Large intestine (tissue), 3 donors: ENCODE results near the gene LHFPL5. TPM values are rescaled to one million over a fixed set of nuclear protein-coding genes. Genes with fewer than 3 reads are reported as not detected.

ENCODE experiments used
- DNase-seq, 2 donors: peaks; one replicate each; pipeline versions ENCODE4 v3.0.0 to v3.0.0-alpha.2; 2013
- H3K27ac ChIP-seq: one replicate; pipeline ENCODE4 v1.5.1; 2013; ENCODE audit warnings: low read length
- H3K27me3 ChIP-seq: 2 replicates; pipeline ENCODE4 v1.6.1; 2013; ENCODE audit warnings: low read length; ENCODE audit not compliant: control insufficient read depth, insufficient read depth
- H3K36me3 ChIP-seq: 2 replicates; pipeline ENCODE4 v1.6.1; 2013; ENCODE audit warnings: low read length; ENCODE audit not compliant: control insufficient read depth, insufficient read depth
- H3K4me1 ChIP-seq: one replicate; pipeline ENCODE4 v1.6.1; 2013; ENCODE audit warnings: low read length; ENCODE audit not compliant: control insufficient read depth, insufficient read depth
- H3K4me3 ChIP-seq: one replicate; pipeline ENCODE4 v1.5.1; 2013; ENCODE audit warnings: low read length
- H3K9me3 ChIP-seq: one replicate; pipeline ENCODE4 v1.6.1; 2013; ENCODE audit warnings: mild to moderate bottlenecking, low read depth, low read length, moderate library complexity; ENCODE audit not compliant: control insufficient read depth
- WGBS: methylation state at CpG from one replicate; pipeline ENCODE4 v1.1.5; 2013; ENCODE audit warnings: low lambda C conversion rate; ENCODE audit not compliant: insufficient coverage; 5-methylcytosine and 5-hydroxymethylcytosine counted together
- polyA plus RNA-seq: library from polyadenylated mRNA; unstranded; fragments of 120-200 nt; gene quantifications from one replicate; pipeline ENCODE4 v1.2.1, GENCODE V29; 2013

The LHFPL5 gene
- polyA plus RNA-seq, 1 donor: 0.33 TPM

DNA sequence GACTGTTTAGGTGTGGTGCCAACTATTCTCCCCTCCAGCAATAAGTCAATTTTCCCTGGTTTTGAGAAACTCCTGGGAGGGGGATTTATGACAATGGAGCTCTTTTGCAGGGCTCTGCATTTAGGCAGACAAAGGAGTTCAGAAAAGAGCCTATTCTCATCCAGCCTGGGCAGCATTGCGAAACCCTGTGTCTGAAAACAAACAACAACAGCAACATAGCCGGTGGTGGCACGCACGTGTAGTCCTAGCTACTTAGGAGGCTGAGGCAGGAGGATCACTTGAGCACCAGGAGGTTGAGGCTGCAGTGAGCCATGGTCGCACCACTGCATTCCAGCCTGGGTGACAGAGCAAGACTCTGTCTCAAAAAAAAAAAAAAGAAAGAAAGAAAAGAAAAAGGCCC, 14.5 kb upstream of the LHFPL5 start:
- H3K9me3 ChIP-seq: no peaks in the 10 kb centered on the region
- no peaks in the 10 kb centered on the region for H3K36me3 ChIP-seq
- H3K27me3 ChIP-seq: peaks cover 33% of the 10 kb centered on the region
- no peak for DNase-seq
- WGBS: no CpG with 5 or more reads among the region's 5 CpGs
- no peaks in the 10 kb centered on the region for H3K4me1 ChIP-seq
- no peak overlapping the region for H3K4me3 ChIP-seq
- H3K27ac ChIP-seq: no peak overlapping the region

- no peak for DNase-seq
- H3K4me1 ChIP-seq: no peaks in the 10 kb centered on the region
- H3K36me3 ChIP-seq: no peaks in the 10 kb centered on the region
- no peaks in the 10 kb centered on the region for H3K9me3 ChIP-seq
- peaks cover 2% of the 10 kb centered on the region for H3K27me3 ChIP-seq
- 100% methylated on average over 1 of the region's 17 CpGs for WGBS
- H3K27ac ChIP-seq: no peak overlapping the region
- H3K4me3 ChIP-seq: no peak overlapping the region
These were observed 10.4 kb upstream of the LHFPL5 start for GRCh38 chr6:35794536-35795452.

DNA sequence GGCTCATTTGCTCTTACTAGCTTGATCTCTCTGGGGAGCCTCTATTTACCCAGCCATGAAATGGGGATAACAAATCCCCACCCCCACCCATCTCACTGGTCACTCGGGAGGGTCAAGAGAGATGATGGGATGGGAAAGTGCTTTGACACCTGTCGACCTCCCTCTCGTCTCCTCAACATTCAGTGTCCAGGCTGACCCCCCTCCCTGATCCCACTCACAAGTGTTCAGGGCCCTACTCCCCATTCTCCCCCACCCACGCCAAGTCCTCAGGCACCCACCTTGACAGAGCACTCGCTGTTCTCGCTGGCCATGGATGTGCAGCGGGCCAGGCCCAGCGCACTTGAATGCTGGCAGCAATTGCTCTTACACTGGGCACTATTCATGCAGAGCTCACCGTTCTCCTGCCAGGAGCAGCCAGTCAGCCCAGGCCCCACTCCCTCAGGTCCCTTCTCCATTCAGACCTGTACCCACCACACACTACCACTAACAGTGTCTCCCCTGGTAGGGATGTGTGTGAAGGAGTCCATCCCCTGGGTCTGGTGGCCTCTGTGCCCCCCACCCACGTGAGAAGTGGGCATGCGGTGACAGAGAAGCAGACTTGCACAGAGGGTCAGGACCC, 9.6 kb upstream of the LHFPL5 start:
- H3K27ac ChIP-seq: no peak overlapping the region
- H3K4me3 ChIP-seq: no peak overlapping the region
- WGBS: 80% methylated on average over 1 of the region's 11 CpGs
- no peak for DNase-seq
- no peaks in the 10 kb centered on the region for H3K36me3 ChIP-seq
- H3K4me1 ChIP-seq: no peaks in the 10 kb centered on the region
- peaks cover under 1% of the 10 kb centered on the region for H3K27me3 ChIP-seq
- no peaks in the 10 kb centered on the region for H3K9me3 ChIP-seq

GRCh38 chr6:35796236-35796635, 8.9 kb upstream of the LHFPL5 start:
- Histone ChIP-seq H3K27ac (no peak overlapping the region), H3K4me3 (no peak overlapping the region), H3K9me3 (no peaks in the 10 kb centered on the region), H3K27me3 (no peaks in the 10 kb centered on the region), H3K4me1 (no peaks in the 10 kb centered on the region), H3K36me3 (no peaks in the 10 kb centered on the region)
- no CpG with 5 or more reads among the region's 4 CpGs for WGBS
- DNase-seq: no peak

DNA sequence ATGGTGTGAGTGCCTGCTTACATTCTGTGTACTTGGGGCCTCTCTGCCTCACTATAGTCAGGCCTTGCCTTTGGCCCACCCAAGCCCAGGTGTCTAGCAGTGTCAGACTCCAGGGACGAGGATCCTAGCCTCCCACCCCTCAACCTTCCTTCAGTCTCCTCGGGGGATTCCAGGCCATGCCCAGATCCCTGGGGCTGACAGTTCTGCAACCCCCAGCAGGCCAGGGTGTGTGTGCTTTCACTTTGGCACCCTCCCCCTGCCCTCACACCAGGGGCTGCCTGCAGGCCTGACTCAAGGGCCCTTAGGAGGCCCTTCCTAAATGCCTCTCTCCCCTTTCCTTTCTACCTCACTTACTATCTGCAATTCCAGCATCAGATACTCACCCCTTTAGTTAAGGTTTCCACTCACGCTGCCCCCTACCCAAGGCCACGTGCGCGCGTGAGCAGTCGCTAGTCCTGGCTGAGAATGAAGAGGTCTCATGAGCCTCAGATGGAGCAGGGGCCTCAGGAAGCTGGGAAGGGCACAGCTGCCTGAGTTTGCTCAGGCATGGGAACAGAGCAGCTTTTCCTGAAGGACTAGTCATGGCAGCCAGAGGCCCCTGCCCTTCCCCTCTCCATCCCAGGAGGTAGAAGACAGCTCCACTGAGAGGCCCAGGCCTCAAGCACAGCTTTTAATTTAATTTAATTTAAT, 7.2 kb upstream of the LHFPL5 start:
- H3K9me3 ChIP-seq: no peaks in the 10 kb centered on the region
- 100% methylated on average over 5 of the region's 8 CpGs for WGBS

DNA sequence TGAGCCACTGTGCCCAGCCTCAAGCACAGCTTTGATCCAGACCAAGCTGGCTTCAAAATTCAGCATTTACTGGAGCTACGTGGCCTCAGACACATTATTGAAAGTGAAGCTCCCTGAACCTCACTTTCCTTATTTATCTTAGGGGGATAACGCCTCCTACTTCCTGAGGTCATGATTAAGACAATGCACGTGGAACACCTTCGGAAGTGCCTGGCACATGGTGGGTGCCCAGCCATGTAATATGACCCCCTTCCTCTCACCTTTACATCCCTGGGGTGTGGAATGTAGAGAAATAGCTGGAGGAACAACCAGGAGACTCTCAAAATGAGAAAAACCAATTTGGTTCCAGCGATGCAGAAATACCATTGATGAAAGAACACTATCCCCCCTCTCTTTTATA, 6.4 kb upstream of the LHFPL5 start:
- no peak overlapping the region for H3K4me3 ChIP-seq
- H3K4me1 ChIP-seq: no peaks in the 10 kb centered on the region
- WGBS: 40% methylated on average over 1 of the region's 5 CpGs
- no peaks in the 10 kb centered on the region for H3K36me3 ChIP-seq
- H3K27me3 ChIP-seq: no peaks in the 10 kb centered on the region
- DNase-seq: no peak
- no peaks in the 10 kb centered on the region for H3K9me3 ChIP-seq
- H3K27ac ChIP-seq: no peak overlapping the region

More for the DNA sequence above, 7.2 kb upstream of the LHFPL5 start:
- no peak for DNase-seq
- no peaks in the 10 kb centered on the region for H3K36me3 ChIP-seq
- no peaks in the 10 kb centered on the region for H3K4me1 ChIP-seq
- H3K27me3 ChIP-seq: no peaks in the 10 kb centered on the region
- no peak overlapping the region for H3K4me3 ChIP-seq
- H3K27ac ChIP-seq: no peak overlapping the region

GRCh38 chr6:35801148-35801547, 4.0 kb upstream of the LHFPL5 start:
- Histone ChIP-seq H3K4me3 (no peak overlapping the region), H3K27me3 (no peaks in the 10 kb centered on the region), H3K36me3 (no peaks in the 10 kb centered on the region), H3K9me3 (no peaks in the 10 kb centered on the region), H3K4me1 (no peaks in the 10 kb centered on the region), H3K27ac (no peak overlapping the region)
- 44% methylated on average over 1 of the region's 3 CpGs for WGBS
- DNase-seq: no peak

DNA sequence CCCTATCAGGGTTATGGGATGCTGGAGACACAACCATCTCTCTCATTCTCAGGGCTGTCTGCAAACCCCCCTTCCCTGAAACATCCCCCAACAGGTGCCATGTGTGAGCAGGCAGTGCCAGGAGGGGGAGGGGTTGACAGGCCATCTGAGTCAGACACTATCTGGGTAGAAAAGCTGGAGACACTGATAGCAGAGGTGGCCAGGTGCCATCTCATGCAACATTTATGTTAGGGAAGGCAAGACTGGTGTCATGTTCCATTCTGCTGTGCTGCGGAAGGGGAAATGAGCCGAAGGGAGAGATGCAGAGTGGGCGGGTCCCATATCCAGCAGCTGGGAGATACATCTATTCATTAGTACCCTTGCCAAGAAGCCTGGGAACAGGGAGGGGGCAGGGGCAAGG, 3.5 kb downstream of the LHFPL5 start:
- Histone ChIP-seq H3K4me3 (no peak overlapping the region), H3K9me3 (no peaks in the 10 kb centered on the region), H3K27me3 (no peaks in the 10 kb centered on the region), H3K4me1 (no peaks in the 10 kb centered on the region), H3K27ac (no peak overlapping the region), H3K36me3 (no peaks in the 10 kb centered on the region)
- no peak for DNase-seq
- WGBS: no CpG with 5 or more reads among the region's 3 CpGs

DNA sequence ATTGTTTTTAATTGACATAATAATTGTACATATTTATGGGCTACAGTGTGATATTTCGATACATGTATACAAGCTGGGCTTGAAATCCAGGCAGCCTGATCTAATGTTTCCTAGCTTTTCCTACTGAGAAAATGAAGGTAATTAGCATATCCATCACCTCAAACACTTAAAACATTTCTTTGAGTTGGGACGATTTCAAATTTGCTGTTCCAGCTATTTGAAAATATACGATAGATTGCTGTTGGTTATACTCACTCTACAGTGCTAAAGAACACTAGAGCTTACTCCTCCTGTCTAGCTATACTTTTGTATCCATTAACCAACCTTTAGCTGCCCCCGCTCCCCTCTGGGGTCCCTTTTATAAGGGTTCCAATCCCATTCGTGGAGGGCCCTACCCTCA, 4.7 kb downstream of the LHFPL5 start:
- 92% methylated on average over 2 of the region's 5 CpGs for WGBS
- Histone ChIP-seq H3K4me3 (no peak overlapping the region), H3K36me3 (no peaks in the 10 kb centered on the region), H3K9me3 (no peaks in the 10 kb centered on the region), H3K4me1 (no peaks in the 10 kb centered on the region), H3K27ac (no peak overlapping the region), H3K27me3 (no peaks in the 10 kb centered on the region)
- DNase-seq: no peak

DNA sequence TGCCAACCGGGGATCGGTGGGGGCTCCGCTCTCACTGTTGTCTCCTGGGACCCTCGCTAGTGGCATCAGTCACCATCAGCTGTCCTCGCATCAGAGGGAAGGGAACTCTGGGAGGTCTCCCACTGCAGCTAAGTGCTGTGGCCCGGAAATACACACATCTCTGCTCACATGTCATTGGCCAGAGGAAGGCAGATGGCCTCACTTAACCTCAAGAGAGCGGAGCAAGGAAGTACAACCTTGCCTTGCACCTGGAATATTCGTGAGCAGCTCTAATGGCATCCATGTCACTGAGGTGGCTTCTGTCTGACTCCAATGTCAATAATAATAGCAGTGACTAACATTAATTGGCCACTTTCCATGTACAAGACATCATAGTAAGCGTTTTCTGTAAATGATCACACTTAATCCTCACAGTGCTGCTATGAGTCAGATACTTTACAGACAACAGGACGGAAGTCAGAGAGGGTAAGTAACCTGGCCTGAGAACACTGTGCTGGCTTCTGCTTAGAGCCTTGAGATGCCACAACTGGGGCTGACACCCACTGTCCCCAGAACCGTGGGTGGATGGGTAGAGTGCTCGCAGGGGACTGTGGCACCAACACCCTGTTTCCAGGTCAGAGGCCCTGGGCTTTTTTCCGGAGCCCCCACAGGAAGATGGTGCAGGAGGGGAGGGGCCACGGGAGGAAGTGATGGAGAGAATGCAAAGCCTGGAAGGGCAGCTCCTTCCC, 6.0 kb downstream of the LHFPL5 start:
- Histone ChIP-seq H3K27ac (no peak overlapping the region), H3K4me3 (no peak overlapping the region), H3K9me3 (no peaks in the 10 kb centered on the region), H3K36me3 (no peaks in the 10 kb centered on the region), H3K27me3 (no peaks in the 10 kb centered on the region), H3K4me1 (no peaks in the 10 kb centered on the region)
- WGBS: no CpG with 5 or more reads among the region's 14 CpGs
- DNase-seq: no peak
